HEK293T (cell line): ENCODE results near the gene FRMD5.

ENCODE experiments used
- ELF4 ChIP-seq: fragments of 450-650 bp; IDR thresholded peaks from 2 replicates; pipeline ENCODE4 v1.6.1; 2017; ENCODE audit warnings: antibody characterized with exemption
- FOXK2 ChIP-seq: fragments of 450-650 bp; IDR thresholded peaks from 2 replicates; pipeline ENCODE4 v1.6.1; 2016; ENCODE audit warnings: mild to moderate bottlenecking
- FOXM1 ChIP-seq: fragments of 450-650 bp; IDR thresholded peaks from 2 replicates; pipeline ENCODE4 v1.6.1; 2017; ENCODE audit warnings: mild to moderate bottlenecking, borderline replicate concordance
- HDGF ChIP-seq: fragments of 450-650 bp; IDR thresholded peaks from 2 replicates; pipeline ENCODE4 v1.6.1; 2017; ENCODE audit warnings: antibody characterized with exemption, borderline replicate concordance
- NFRKB ChIP-seq: fragments of 450-650 bp; IDR thresholded peaks from 2 replicates; pipeline ENCODE4 v1.6.1; 2016; ENCODE audit warnings: mild to moderate bottlenecking, moderate library complexity
- PKNOX1 ChIP-seq: fragments of 450-650 bp; IDR thresholded peaks from 2 replicates; pipeline ENCODE4 v1.6.1; 2016
- SP1 ChIP-seq: fragments of 450-650 bp; IDR thresholded peaks from 2 replicates; pipeline ENCODE4 v1.6.1; 2017
- ZNF384 ChIP-seq: fragments of 450-650 bp; IDR thresholded peaks from 2 replicates; pipeline ENCODE4 v1.6.1; 2016

DNA sequence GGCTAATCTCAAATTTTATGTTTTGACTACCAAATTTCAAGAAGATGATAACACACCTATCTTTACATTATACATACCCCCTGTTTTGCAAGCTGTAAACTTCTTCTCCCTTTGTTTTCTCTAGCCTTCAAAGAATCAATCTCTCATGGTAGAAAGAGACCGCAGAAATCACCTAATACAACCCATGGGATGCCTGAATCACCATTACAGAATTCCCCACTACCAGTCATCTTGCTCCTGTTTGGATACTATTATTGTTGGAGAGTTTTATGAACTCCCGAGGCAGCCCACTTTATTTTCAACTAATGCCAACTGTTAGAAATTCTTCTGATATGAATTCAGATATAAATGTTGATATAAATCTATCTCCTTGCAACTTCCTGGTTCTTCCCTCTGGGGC, 110.9 kb downstream of the FRMD5 start:
- TF ChIP-seq FOXM1 = no peak
- no peak for TF ChIP-seq HDGF
- TF ChIP-seq PKNOX1 = no peak
- TF ChIP-seq FOXK2 = no peak
- TF ChIP-seq ELF4 = no peak
- no peak for TF ChIP-seq NFRKB
- TF ChIP-seq SP1 = no peak
- TF ChIP-seq ZNF384 = no peak
